ENCODE data around the gene SLITRK3.

SLITRK3 gene

DNA sequence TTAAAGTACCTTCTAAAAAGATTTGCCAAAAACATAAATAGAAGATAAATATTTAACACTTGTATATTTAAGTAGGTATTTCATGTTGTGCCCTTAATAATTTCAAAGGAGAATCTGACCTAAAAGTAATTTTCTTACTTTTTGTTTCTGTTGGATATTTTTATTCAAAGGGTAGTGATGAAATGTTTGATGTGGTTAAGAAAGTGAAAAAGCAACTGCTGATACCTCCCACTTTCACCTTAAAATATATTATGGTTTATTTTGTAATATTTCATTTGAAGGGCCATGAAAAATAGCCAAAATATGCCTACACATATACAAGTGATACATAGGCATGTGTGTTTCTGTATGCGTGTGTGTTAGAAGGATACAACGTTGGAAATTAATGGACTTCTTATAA is 5.8 kb upstream of the SLITRK3 start:
- Histone ChIP-seq H3F3A (ENCODE audit: insufficient read depth) (no peaks in the 10 kb centered on the region), H3K27me3 (ENCODE audit: low read length) (no peaks in the 10 kb centered on the region), H3K4me3 (ENCODE audit: insufficient read depth, low read length, poor library complexity, severe bottlenecking) (no peak overlapping the region), H3K9me3 (ENCODE audit: insufficient read depth, low read length) (0 out of 2 replicates have a peak, but pooled peaks cover 5% of the 10 kb centered on the region), H3K9me2 (replicated peaks; ENCODE audit: insufficient read depth, low read length) (no peaks in the 10 kb centered on the region), H3K4me2 (ENCODE audit: low read depth, low read length, poor library complexity, severe bottlenecking) (no peak overlapping the region), H3K36me3 (ENCODE audit: low read length) (no peaks in the 10 kb centered on the region), H2AFZ (ENCODE audit: low read depth, low read length, severe bottlenecking) (no peak overlapping the region), H3K79me2 (ENCODE audit: insufficient read depth, low read length) (no peaks in the 10 kb centered on the region), H3K27ac (ENCODE audit: low read depth, low read length) (no peak overlapping the region), H4K20me1 (ENCODE audit: low read depth, low read length) (no peaks in the 10 kb centered on the region), H3K9ac (ENCODE audit: low read length) (no peak overlapping the region)
- no peak for TF ChIP-seq CTCF (IDR thresholded peaks at IDR 0.05; ENCODE audit: insufficient read depth, low read length, poor library complexity, severe bottlenecking)
- TF ChIP-seq EZH2phosphoT487 (conservative IDR thresholded peaks at IDR 0.05; ENCODE audit: low read length), result no peak

GRCh38 chr3:165197481-165197800 is 1.3 kb upstream of the SLITRK3 start:
- H3K4me3 ChIP-seq (ENCODE audit: insufficient read depth, low read length, poor library complexity, severe bottlenecking), result no peak overlapping the region
- no peak overlapping the region for H3K4me2 ChIP-seq (ENCODE audit: low read depth, low read length, poor library complexity, severe bottlenecking)
- no peak overlapping the region for H3K27ac ChIP-seq (ENCODE audit: low read depth, low read length)
- no peaks in the 10 kb centered on the region for H4K20me1 ChIP-seq (ENCODE audit: low read depth, low read length)
- TF ChIP-seq EZH2phosphoT487 (conservative IDR thresholded peaks at IDR 0.05; ENCODE audit: low read length), result no peak
- no peak for TF ChIP-seq CTCF (IDR thresholded peaks at IDR 0.05; ENCODE audit: insufficient read depth, low read length, poor library complexity, severe bottlenecking)
- H3K36me3 ChIP-seq (ENCODE audit: low read length), result no peaks in the 10 kb centered on the region
- no peak overlapping the region for H3K9ac ChIP-seq (ENCODE audit: low read length)
- H3K9me3 ChIP-seq (ENCODE audit: insufficient read depth, low read length), result 0 out of 2 replicates have a peak, but pooled peaks cover 6% of the 10 kb centered on the region
- no peak overlapping the region for H2AFZ ChIP-seq (ENCODE audit: low read depth, low read length, severe bottlenecking)
- H3K27me3 ChIP-seq (ENCODE audit: low read length), result no peaks in the 10 kb centered on the region
- no peaks in the 10 kb centered on the region for H3F3A ChIP-seq (ENCODE audit: insufficient read depth)
- no peaks in the 10 kb centered on the region for H3K9me2 ChIP-seq (replicated peaks; ENCODE audit: insufficient read depth, low read length)
- H3K79me2 ChIP-seq (ENCODE audit: insufficient read depth, low read length), result no peaks in the 10 kb centered on the region

GRCh38 chr3:165196577-165197480 is 645 bp upstream of the SLITRK3 start:
- Histone ChIP-seq H3K9me2 (replicated peaks; ENCODE audit: insufficient read depth, low read length) (no peaks in the 10 kb centered on the region), H3F3A (ENCODE audit: insufficient read depth) (no peaks in the 10 kb centered on the region), H3K36me3 (ENCODE audit: low read length) (no peaks in the 10 kb centered on the region), H3K9ac (ENCODE audit: low read length) (no peak overlapping the region), H3K27ac (ENCODE audit: low read depth, low read length) (no peak overlapping the region), H3K9me3 (ENCODE audit: insufficient read depth, low read length) (0 out of 2 replicates have a peak, but pooled peaks cover 6% of the 10 kb centered on the region), H3K79me2 (ENCODE audit: insufficient read depth, low read length) (no peaks in the 10 kb centered on the region), H3K4me2 (ENCODE audit: low read depth, low read length, poor library complexity, severe bottlenecking) (no peak overlapping the region), H3K4me3 (ENCODE audit: insufficient read depth, low read length, poor library complexity, severe bottlenecking) (no peak overlapping the region), H2AFZ (ENCODE audit: low read depth, low read length, severe bottlenecking) (no peak overlapping the region), H3K27me3 (ENCODE audit: low read length) (no peaks in the 10 kb centered on the region), H4K20me1 (ENCODE audit: low read depth, low read length) (no peaks in the 10 kb centered on the region)
- TF ChIP-seq CTCF (IDR thresholded peaks at IDR 0.05; ENCODE audit: insufficient read depth, low read length, poor library complexity, severe bottlenecking) (no peak), EZH2phosphoT487 (conservative IDR thresholded peaks at IDR 0.05; ENCODE audit: low read length) (no peak)
